Measurements from ENCODE around the gene OXNAD1. TPM values are rescaled to one million over a fixed set of nuclear protein-coding genes. Genes with fewer than 3 reads are reported as not detected.

The OXNAD1 gene
- total RNA-seq, 2 donors from 2014 or later = 16.1 to 22.4 TPM

DNA sequence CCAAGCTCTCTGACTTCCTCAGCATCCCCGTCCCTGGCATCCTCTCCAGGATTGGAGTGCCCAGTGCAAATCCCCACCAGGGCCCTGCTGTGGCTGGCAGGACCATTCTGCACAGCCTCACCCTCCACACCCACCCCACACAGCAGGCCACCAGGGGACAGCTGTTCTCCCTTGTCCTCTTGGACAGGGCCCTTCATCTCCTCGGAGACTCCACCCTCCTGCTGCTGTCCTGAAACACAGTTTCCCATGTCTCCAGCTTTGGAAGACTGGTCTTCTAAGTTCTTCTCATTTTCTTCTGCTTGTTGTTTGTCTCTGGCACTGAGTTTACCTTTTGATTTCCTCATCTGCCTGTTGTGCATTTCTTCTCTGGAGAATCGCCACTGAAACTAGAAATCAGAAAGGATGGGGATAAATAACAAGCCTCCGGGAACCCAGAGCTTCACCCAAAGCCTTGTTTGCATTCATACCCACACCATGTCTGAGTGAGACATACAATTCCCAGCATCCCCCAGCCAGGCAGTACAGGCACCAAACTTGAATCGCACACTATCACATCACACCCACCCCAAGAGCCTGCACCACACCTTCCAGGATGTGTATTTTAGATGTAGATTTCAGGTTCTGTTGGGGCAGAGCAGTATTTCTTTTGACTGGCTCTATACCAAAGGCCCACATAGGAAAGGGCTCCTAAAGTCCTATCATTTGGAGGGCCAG lies 52.0 kb downstream of the OXNAD1 start:
- WGBS, 2 experiments (ENCODE audit: insufficient coverage in 1 of 2, insufficient read length in 1 of 2) = 86 to 94% methylated on average over 2 to 5 of the region's 5 CpGs
- Histone ChIP-seq H3K27ac (ENCODE audit: low read depth, low read length) (no peak overlapping the region), H3K36me3 (ENCODE audit: control insufficient read depth, insufficient read depth, low read length) (peaks cover 33% of the 10 kb centered on the region), H3K4me3 (ENCODE audit: low read length) (no peak overlapping the region), H3K27me3 (ENCODE audit: control insufficient read depth, insufficient read depth, low read length, poor library complexity, severe bottlenecking) (no peaks in the 10 kb centered on the region), H3K4me1 (ENCODE audit: control insufficient read depth, insufficient read depth, low read length) (no peaks in the 10 kb centered on the region), H3K9ac (ENCODE audit: extremely low read depth, low read length, poor library complexity, severe bottlenecking) (no peak overlapping the region), H3K9me3 (ENCODE audit: control insufficient read depth, low read length) (no peaks in the 10 kb centered on the region)
- Mint-ChIP-seq H3K27me3 (ENCODE audit: insufficient read depth) (peaks cover 2% of the 10 kb centered on the region), H3K4me1 (no peaks in the 10 kb centered on the region), H3K27ac (no peak overlapping the region), H3K4me3 (no peak overlapping the region), H3K36me3 (ENCODE audit: low read depth) (peaks cover 14% of the 10 kb centered on the region), H3K9me3 (no peaks in the 10 kb centered on the region)
- DNase-seq = no peak
- TF ChIP-seq, protein P1, sequence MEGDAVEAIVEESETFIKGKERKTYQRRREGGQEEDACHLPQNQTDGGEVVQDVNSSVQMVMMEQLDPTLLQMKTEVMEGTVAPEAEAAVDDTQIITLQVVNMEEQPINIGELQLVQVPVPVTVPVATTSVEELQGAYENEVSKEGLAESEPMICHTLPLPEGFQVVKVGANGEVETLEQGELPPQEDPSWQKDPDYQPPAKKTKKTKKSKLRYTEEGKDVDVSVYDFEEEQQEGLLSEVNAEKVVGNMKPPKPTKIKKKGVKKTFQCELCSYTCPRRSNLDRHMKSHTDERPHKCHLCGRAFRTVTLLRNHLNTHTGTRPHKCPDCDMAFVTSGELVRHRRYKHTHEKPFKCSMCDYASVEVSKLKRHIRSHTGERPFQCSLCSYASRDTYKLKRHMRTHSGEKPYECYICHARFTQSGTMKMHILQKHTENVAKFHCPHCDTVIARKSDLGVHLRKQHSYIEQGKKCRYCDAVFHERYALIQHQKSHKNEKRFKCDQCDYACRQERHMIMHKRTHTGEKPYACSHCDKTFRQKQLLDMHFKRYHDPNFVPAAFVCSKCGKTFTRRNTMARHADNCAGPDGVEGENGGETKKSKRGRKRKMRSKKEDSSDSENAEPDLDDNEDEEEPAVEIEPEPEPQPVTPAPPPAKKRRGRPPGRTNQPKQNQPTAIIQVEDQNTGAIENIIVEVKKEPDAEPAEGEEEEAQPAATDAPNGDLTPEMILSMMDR (conservative IDR thresholded peaks at IDR 0.05) = no peak

- no peak overlapping the region for H3K27ac ChIP-seq (ENCODE audit: low read depth, low read length)
- H3K36me3 Mint-ChIP-seq (ENCODE audit: low read depth) = peaks cover 11% of the 10 kb centered on the region
- TF ChIP-seq, protein P1 (conservative IDR thresholded peaks at IDR 0.05) = no peak
- H3K27me3 Mint-ChIP-seq (ENCODE audit: insufficient read depth) = no peaks in the 10 kb centered on the region
- no peak overlapping the region for H3K27ac Mint-ChIP-seq
- no peaks in the 10 kb centered on the region for H3K4me1 Mint-ChIP-seq
- H3K4me1 ChIP-seq (ENCODE audit: control insufficient read depth, insufficient read depth, low read length) = peaks cover 1% of the 10 kb centered on the region
- H3K27me3 ChIP-seq (ENCODE audit: control insufficient read depth, insufficient read depth, low read length, poor library complexity, severe bottlenecking) = no peaks in the 10 kb centered on the region
- H3K4me3 ChIP-seq (ENCODE audit: low read length) = no peak overlapping the region
- H3K36me3 ChIP-seq (ENCODE audit: control insufficient read depth, insufficient read depth, low read length) = peaks cover 33% of the 10 kb centered on the region
- no peak overlapping the region for H3K9ac ChIP-seq (ENCODE audit: extremely low read depth, low read length, poor library complexity, severe bottlenecking)
- H3K4me3 Mint-ChIP-seq = no peak overlapping the region
- H3K9me3 ChIP-seq (ENCODE audit: control insufficient read depth, low read length) = no peaks in the 10 kb centered on the region
- DNase-seq = no peak
- H3K9me3 Mint-ChIP-seq = no peaks in the 10 kb centered on the region
- 94% methylated on average over 6 of the region's 6 CpGs; no CpG with 5 or more reads in 1 of the 2 experiments for WGBS, 2 experiments (ENCODE audit: insufficient coverage in 1 of 2, insufficient read length in 1 of 2)
Measured at GRCh38 chr3:16317561-16317945, 52.5 kb downstream of the OXNAD1 start.

DNA sequence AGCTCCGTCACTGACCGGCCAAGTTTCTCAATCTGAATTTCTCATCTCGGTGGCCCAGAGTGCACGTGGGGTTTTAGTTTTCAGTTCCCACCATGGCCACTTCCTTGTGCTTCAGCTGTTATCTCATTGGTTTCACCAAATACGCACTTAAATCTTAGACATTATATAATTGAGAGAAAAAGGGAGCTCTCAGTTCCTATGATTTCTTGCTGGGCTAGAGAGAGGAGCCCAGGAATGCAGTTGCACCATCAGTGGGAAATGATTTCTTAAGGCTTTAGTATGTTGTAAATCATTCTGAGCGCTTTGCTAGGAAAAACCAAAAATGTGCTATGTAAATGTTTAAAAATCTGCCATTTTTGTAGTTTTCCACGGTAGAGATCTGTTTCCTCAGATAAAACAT lies 53.2 kb downstream of the OXNAD1 start:
- H3K9ac ChIP-seq (ENCODE audit: extremely low read depth, low read length, poor library complexity, severe bottlenecking) = no peak overlapping the region
- TF ChIP-seq, protein P1 (conservative IDR thresholded peaks at IDR 0.05) = no peak
- H3K9me3 Mint-ChIP-seq = no peaks in the 10 kb centered on the region
- no peak overlapping the region for H3K4me3 Mint-ChIP-seq
- H3K27me3 ChIP-seq (ENCODE audit: control insufficient read depth, insufficient read depth, low read length, poor library complexity, severe bottlenecking) = no peaks in the 10 kb centered on the region
- WGBS, 2 experiments (ENCODE audit: insufficient coverage in 1 of 2, insufficient read length in 1 of 2) = 98 to 100% methylated on average over 2 to 7 of the region's 7 CpGs
- no peak for DNase-seq
- H3K36me3 ChIP-seq (ENCODE audit: control insufficient read depth, insufficient read depth, low read length) = peaks cover 33% of the 10 kb centered on the region
- H3K4me1 Mint-ChIP-seq = no peaks in the 10 kb centered on the region
- H3K27ac Mint-ChIP-seq = peak overlapping the region; percentile 48
- H3K36me3 Mint-ChIP-seq (ENCODE audit: low read depth) = peaks cover 11% of the 10 kb centered on the region
- H3K27ac ChIP-seq (ENCODE audit: low read depth, low read length) = no peak overlapping the region
- H3K4me3 ChIP-seq (ENCODE audit: low read length) = no peak overlapping the region
- no peaks in the 10 kb centered on the region for H3K27me3 Mint-ChIP-seq (ENCODE audit: insufficient read depth)
- H3K9me3 ChIP-seq (ENCODE audit: control insufficient read depth, low read length) = no peaks in the 10 kb centered on the region
- peaks cover 4% of the 10 kb centered on the region for H3K4me1 ChIP-seq (ENCODE audit: control insufficient read depth, insufficient read depth, low read length)
